HepG2 (cell line): ENCODE results near the gene CASP5. TPM values are rescaled to one million over a fixed set of nuclear protein-coding genes. Genes with fewer than 3 reads are reported as not detected.

Source experiments
- ATAC-seq: fragments of 200-7000 bp; cut with Tn5 transposase; 3 replicates; pipeline ENCODE4 v1.9.1; 2020; ENCODE audit warnings: mild to moderate bottlenecking, moderate library complexity
- BruUV-seq: library from RNA; stranded (reverse); fragments of 400-500 nt; replicated peaks from 2 replicates; lab custom pipeline; 2021; lab: Mats Ljungman, UMichigan
- CTCF ChIA-PET: fragments of 300-600 bp; formaldehyde crosslinking; extraction: SDS; loops from one replicate; lab custom pipeline; 2021; ENCODE audit warnings: low total read pairs, inconsistent platforms, low intra/inter-chr PET ratio; lab: Yijun Ruan, JAX
- POLR2A ChIA-PET: fragments of 350-600 bp; sonication (Branson Sonifier 250); formaldehyde crosslinking; loops from one replicate; lab custom pipeline; 2020; ENCODE audit warnings: antibody characterized with exemption, inconsistent platforms; lab: Yijun Ruan, JAX
- DNase-seq: peaks from one replicate; pipeline ENCODE4 v3.0.0-alpha.2; 2015; ENCODE audit warnings: low spot score
- FAIRE-seq: peaks from 3 replicates; lab custom pipeline; 2011; peaks lifted over from hg19 to GRCh38; lab: Jason Lieb, UNC
- H2AFZ ChIP-seq: one replicate; pipeline ENCODE4 v1.6.1; 2011; ENCODE audit warnings: low read length, inconsistent platforms
- H3K27ac ChIP-seq: fragments of 300-600 bp; 3 replicates; pipeline ENCODE4 v1.8.0; 2011; ENCODE audit warnings: mixed run types, mild to moderate bottlenecking, mixed read lengths, low read length, inconsistent platforms; ENCODE audit not compliant: insufficient read depth; ENCODE audit errors: extremely low read length
- H3K27me3 ChIP-seq, 2 experiments: fragments of 200-600 bp in 1 of 2; 2 replicates in 1 of 2; 3 replicates in 1 of 2; pipeline versions ENCODE4 v1.6.0 to v1.8.0; 2011; ENCODE audit warnings: low read length in 2 of 2, mild to moderate bottlenecking in 2 of 2, moderate library complexity in 2 of 2, inconsistent platforms in 1 of 2; ENCODE audit not compliant: insufficient read depth in 2 of 2, control insufficient read depth in 1 of 2
- H3K36me3 ChIP-seq, 2 experiments: fragments of 200-600 bp in 1 of 2; replicated peaks in 1 of 2; 2 replicates in 1 of 2; 3 replicates in 1 of 2; pipeline versions ENCODE4 v1.5.1 to v1.8.0; 2011; ENCODE audit warnings: low read length in 2 of 2, inconsistent platforms in 1 of 2; ENCODE audit not compliant: insufficient read depth in 2 of 2, control insufficient read depth in 1 of 2
- H3K4me1 ChIP-seq: 2 replicates; pipeline ENCODE4 v1.5.1; 2012; ENCODE audit warnings: low read length, inconsistent platforms; ENCODE audit not compliant: insufficient read depth
- H3K4me2 ChIP-seq: 2 replicates; pipeline ENCODE4 v1.6.0; 2011; ENCODE audit warnings: low read depth, low read length, inconsistent platforms
- H3K4me3 ChIP-seq, 3 experiments: fragments of 200-600 bp in 1 of 3; sonication (generic), shearing (Covaris generic) in 1 of 3; replicated peaks in 1 of 3; 2 replicates each; pipeline ENCODE4 v1.5.1; 2011 to 2016; ENCODE audit warnings: low read length in 3 of 3, inconsistent platforms in 2 of 3, low read depth in 2 of 3, mild to moderate bottlenecking in 2 of 3, control low read depth in 1 of 3, mixed read lengths in 1 of 3; ENCODE audit not compliant: insufficient read depth in 1 of 3
- H3K79me2 ChIP-seq: one replicate; pipeline ENCODE4 v1.6.1; 2011; ENCODE audit warnings: low read length, inconsistent platforms; ENCODE audit not compliant: insufficient read depth
- H3K9ac ChIP-seq: 2 replicates; pipeline ENCODE4 v1.6.0; 2011; ENCODE audit warnings: mild to moderate bottlenecking, low read depth, low read length, inconsistent platforms; ENCODE audit not compliant: insufficient read depth
- H3K9me3 ChIP-seq: 2 replicates; pipeline ENCODE4 v1.5.1; 2012; ENCODE audit warnings: mild to moderate bottlenecking, low read length
- H4K20me1 ChIP-seq: 2 replicates; pipeline ENCODE4 v1.6.0; 2011; ENCODE audit warnings: inconsistent platforms, mild to moderate bottlenecking, low read length, moderate library complexity; ENCODE audit not compliant: insufficient read depth
- AGO1 ChIP-seq: fragments of 200-400 bp; formaldehyde crosslinking; IDR thresholded peaks from 2 replicates; pipeline ENCODE4 v1.6.1; 2017; ENCODE audit warnings: mild to moderate bottlenecking, low read depth, low read length, moderate library complexity; ENCODE audit not compliant: poor library complexity, severe bottlenecking
- ASH2L ChIP-seq: fragments of 300-600, 200-600 bp; sonication (generic); IDR thresholded peaks from 2 replicates; pipeline ENCODE4 v1.7.0; 2017; ENCODE audit warnings: low read depth, mild to moderate bottlenecking, moderate library complexity, mixed read lengths, low read length; ENCODE audit not compliant: insufficient read length
- ATM ChIP-seq: fragments of 450-650 bp; IDR thresholded peaks from 2 replicates; pipeline ENCODE4 v1.7.1; 2017; ENCODE audit warnings: mild to moderate bottlenecking, borderline replicate concordance
- HNRNPL ChIP-seq: fragments of 200-400 bp; formaldehyde crosslinking; IDR thresholded peaks from 2 replicates; pipeline ENCODE4 v1.6.1; 2017; ENCODE audit warnings: mild to moderate bottlenecking, low read depth, low read length
- NCOR1 ChIP-seq: fragments of 200-600 bp; sonication (generic); IDR thresholded peaks from 2 replicates; pipeline ENCODE4 v1.7.0; 2017; ENCODE audit warnings: antibody characterized with exemption, low read length, borderline replicate concordance
- RELA ChIP-seq: sonication (generic); formaldehyde crosslinking; IDR thresholded peaks from 2 replicates; pipeline ENCODE4 v1.4.0; 2020; ENCODE audit warnings: missing genetic modification reagents
- SMAD1 ChIP-seq: sonication (generic); formaldehyde crosslinking; IDR thresholded peaks from 2 replicates; pipeline ENCODE4 v1.4.0; 2020; ENCODE audit warnings: missing genetic modification reagents, low read depth, mild to moderate bottlenecking, borderline replicate concordance
- ZFP37 ChIP-seq: sonication (generic); formaldehyde crosslinking; IDR thresholded peaks from 2 replicates; pipeline ENCODE4 v1.4.0; 2020; ENCODE audit warnings: missing genetic modification reagents, borderline replicate concordance
- ZNF138 ChIP-seq: sonication (generic); formaldehyde crosslinking; IDR thresholded peaks from 2 replicates; pipeline ENCODE4 v1.5.0; 2020; ENCODE audit warnings: mild to moderate bottlenecking, low read depth, missing genetic modification reagents
- ZNF446 ChIP-seq: sonication (generic); formaldehyde crosslinking; IDR thresholded peaks from 2 replicates; pipeline ENCODE4 v1.5.0; 2020; ENCODE audit warnings: mild to moderate bottlenecking, missing genetic modification reagents
- ZNF598 ChIP-seq: sonication (generic); formaldehyde crosslinking; IDR thresholded peaks from 2 replicates; pipeline ENCODE4 v1.5.1; 2020; ENCODE audit warnings: mild to moderate bottlenecking, missing genetic modification reagents, borderline replicate concordance
- ZNF766 ChIP-seq: sonication (generic); formaldehyde crosslinking; IDR thresholded peaks from 2 replicates; pipeline ENCODE4 v1.5.0; 2020; ENCODE audit warnings: missing genetic modification reagents, borderline replicate concordance
- ZNF782 ChIP-seq: sonication (generic); formaldehyde crosslinking; IDR thresholded peaks from 2 replicates; pipeline ENCODE4 v1.4.0; 2020; ENCODE audit warnings: missing genetic modification reagents, mild to moderate bottlenecking, borderline replicate concordance
- in situ Hi-C: cut with HindIII; loops from 2 replicates; pipeline ENCODE4 v1.10.0; 2017; ENCODE audit warnings: low pct_unique_long_range_greater_than_20kb; ENCODE audit not compliant: extremely low pct_ligation_motif_present
- intact Hi-C: fragments of 100-400 bp; cut with micrococcal nuclease; formaldehyde crosslinking; loops from one replicate; pipeline ENCODE4 v1.10.0; 2022; ENCODE audit not compliant: unreplicated experiment
- polyA plus RNA-seq, 8 experiments: library from polyadenylated mRNA; depleted of rRNA in 3 of 8; stranded (reverse) in 7 of 8; unstranded in 1 of 8; fragments of >200 nt; fragmentation: Illumina TruSeq in 4 of 8; extraction: Trizol in 4 of 8; gene quantifications; 2 replicates each; pipeline versions ENCODE4 v1.2.1 to v1.2.3, GENCODE V29; 2011 to 2016; ENCODE audit warnings: low read depth in 4 of 8, missing spikeins in 1 of 8, mixed read lengths in 1 of 8; ENCODE audit not compliant: insufficient read depth in 1 of 8
- total RNA-seq, 5 experiments: library from RNA; depleted of rRNA; stranded (reverse); fragments of >200 nt; fragmentation: Illumina TruSeq; extraction: Trizol; gene quantifications; 2 replicates each; pipeline ENCODE4 v1.2.3, GENCODE V29; 2016; ENCODE audit warnings: low read depth in 1 of 5
- TF ChIP-seq, protein P1 (sequence below): sonication (generic); formaldehyde crosslinking; IDR thresholded peaks from 2 replicates; pipeline ENCODE4 v1.9.0; 2021; ENCODE audit warnings: missing genetic modification reagents, mild to moderate bottlenecking, borderline replicate concordance
- TF ChIP-seq, protein P2 (sequence below): sonication (generic); formaldehyde crosslinking; IDR thresholded peaks from 2 replicates; pipeline ENCODE4 v1.4.0; 2020; ENCODE audit warnings: missing genetic modification reagents, borderline replicate concordance
- TF ChIP-seq, protein P3 (sequence below): sonication (generic); formaldehyde crosslinking; IDR thresholded peaks from 2 replicates; pipeline ENCODE4 v1.4.0; 2020; ENCODE audit warnings: missing genetic modification reagents, borderline replicate concordance

CASP5 gene
- total and polyA plus RNA-seq, 2 of the 13 experiments (the other 11 are each of a cell fraction or from before 2014, with no cell fraction given), result not detected

DNA sequence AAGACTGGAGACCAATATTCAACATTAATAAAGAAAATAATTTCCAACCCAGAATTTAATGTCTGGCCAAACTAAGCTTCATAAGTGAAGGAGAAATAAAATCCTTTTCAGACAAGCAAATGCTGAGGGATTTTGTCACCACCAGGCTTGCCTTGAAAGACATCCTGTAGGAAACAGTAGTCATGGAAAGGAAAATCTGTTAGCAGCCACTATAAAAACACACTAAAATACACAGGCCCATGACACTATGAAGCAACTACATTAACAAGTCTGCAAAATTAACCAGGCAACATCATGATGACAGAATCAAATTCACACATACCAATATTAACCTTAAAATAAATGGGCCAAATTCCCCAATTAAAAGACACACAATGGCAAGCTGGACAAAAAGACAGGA is 52.2 kb downstream of the CASP5 start:
- POLR2A ChIA-PET, result no interaction called here
- H3K27me3 ChIP-seq, result no peaks in the 10 kb centered on the region; a peak in 1 of 5 replicates
- no peaks in the 10 kb centered on the region for H3K9me3 ChIP-seq
- in situ Hi-C loops, result no loop called here
- BruUV-seq, result no TSS peak
- H2AFZ ChIP-seq, result no peak overlapping the region
- no peaks in the 10 kb centered on the region for H3K36me3 ChIP-seq
- ATAC-seq, result no peak
- H3K4me2 ChIP-seq, result no peak overlapping the region
- peaks cover 8% of the 10 kb centered on the region for H3K79me2 ChIP-seq
- CTCF ChIA-PET, result no interaction called here
- no peak overlapping the region for H3K27ac ChIP-seq
- intact Hi-C loops, result no loop called here
- DNase-seq, result no peak
- no peak for FAIRE-seq
- no peak overlapping the region for H3K4me3 ChIP-seq
- peaks cover 29% of the 10 kb centered on the region for H3K4me1 ChIP-seq
- H3K9ac ChIP-seq, result no peak overlapping the region
- H4K20me1 ChIP-seq, result no peaks in the 10 kb centered on the region
- no peak for TF ChIP-seq HNRNPL
- TF ChIP-seq ZNF446 (CRISPR knock-in tag), result no peak
- TF ChIP-seq ASH2L, result no peak
- TF ChIP-seq, protein P1, sequence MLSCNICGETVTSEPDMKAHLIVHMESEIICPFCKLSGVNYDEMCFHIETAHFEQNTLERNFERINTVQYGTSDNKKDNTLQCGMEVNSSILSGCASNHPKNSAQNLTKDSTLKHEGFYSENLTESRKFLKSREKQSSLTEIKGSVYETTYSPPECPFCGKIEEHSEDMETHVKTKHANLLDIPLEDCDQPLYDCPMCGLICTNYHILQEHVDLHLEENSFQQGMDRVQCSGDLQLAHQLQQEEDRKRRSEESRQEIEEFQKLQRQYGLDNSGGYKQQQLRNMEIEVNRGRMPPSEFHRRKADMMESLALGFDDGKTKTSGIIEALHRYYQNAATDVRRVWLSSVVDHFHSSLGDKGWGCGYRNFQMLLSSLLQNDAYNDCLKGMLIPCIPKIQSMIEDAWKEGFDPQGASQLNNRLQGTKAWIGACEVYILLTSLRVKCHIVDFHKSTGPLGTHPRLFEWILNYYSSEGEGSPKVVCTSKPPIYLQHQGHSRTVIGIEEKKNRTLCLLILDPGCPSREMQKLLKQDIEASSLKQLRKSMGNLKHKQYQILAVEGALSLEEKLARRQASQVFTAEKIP (CRISPR knock-in tag), result no peak
- TF ChIP-seq, protein P2, sequence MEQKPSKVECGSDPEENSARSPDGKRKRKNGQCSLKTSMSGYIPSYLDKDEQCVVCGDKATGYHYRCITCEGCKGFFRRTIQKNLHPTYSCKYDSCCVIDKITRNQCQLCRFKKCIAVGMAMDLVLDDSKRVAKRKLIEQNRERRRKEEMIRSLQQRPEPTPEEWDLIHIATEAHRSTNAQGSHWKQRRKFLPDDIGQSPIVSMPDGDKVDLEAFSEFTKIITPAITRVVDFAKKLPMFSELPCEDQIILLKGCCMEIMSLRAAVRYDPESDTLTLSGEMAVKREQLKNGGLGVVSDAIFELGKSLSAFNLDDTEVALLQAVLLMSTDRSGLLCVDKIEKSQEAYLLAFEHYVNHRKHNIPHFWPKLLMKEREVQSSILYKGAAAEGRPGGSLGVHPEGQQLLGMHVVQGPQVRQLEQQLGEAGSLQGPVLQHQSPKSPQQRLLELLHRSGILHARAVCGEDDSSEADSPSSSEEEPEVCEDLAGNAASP, result no peak
- no peak for TF ChIP-seq ZNF138
- no peak for TF ChIP-seq ATM
- no peak for TF ChIP-seq ZNF598 (CRISPR knock-in tag)
- TF ChIP-seq, protein P3, sequence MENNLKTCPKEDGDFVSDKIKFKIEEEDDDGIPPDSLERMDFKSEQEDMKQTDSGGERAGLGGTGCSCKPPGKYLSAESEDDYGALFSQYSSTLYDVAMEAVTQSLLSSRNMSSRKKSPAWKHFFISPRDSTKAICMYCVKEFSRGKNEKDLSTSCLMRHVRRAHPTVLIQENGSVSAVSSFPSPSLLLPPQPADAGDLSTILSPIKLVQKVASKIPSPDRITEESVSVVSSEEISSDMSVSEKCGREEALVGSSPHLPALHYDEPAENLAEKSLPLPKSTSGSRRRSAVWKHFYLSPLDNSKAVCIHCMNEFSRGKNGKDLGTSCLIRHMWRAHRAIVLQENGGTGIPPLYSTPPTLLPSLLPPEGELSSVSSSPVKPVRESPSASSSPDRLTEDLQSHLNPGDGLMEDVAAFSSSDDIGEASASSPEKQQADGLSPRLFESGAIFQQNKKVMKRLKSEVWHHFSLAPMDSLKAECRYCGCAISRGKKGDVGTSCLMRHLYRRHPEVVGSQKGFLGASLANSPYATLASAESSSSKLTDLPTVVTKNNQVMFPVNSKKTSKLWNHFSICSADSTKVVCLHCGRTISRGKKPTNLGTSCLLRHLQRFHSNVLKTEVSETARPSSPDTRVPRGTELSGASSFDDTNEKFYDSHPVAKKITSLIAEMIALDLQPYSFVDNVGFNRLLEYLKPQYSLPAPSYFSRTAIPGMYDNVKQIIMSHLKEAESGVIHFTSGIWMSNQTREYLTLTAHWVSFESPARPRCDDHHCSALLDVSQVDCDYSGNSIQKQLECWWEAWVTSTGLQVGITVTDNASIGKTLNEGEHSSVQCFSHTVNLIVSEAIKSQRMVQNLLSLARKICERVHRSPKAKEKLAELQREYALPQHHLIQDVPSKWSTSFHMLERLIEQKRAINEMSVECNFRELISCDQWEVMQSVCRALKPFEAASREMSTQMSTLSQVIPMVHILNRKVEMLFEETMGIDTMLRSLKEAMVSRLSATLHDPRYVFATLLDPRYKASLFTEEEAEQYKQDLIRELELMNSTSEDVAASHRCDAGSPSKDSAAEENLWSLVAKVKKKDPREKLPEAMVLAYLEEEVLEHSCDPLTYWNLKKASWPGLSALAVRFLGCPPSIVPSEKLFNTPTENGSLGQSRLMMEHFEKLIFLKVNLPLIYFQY (CRISPR knock-in tag), result no peak
- no peak for TF ChIP-seq ZNF782
- TF ChIP-seq SMAD1 (CRISPR knock-in tag), result no peak
- TF ChIP-seq NCOR1, result no peak
- no peak for TF ChIP-seq AGO1
- TF ChIP-seq ZNF766, result no peak
- TF ChIP-seq RELA (CRISPR knock-in tag), result no peak
- TF ChIP-seq ZFP37 (CRISPR knock-in tag), result no peak
